Prostate gland (tissue), 2 donors: ENCODE measurements around the gene MEF2B. TPM values are rescaled to one million over a fixed set of nuclear protein-coding genes. Genes with fewer than 3 reads are reported as not detected.

Experiments used
- DNase-seq: peaks from one replicate; pipeline ENCODE4 v3.0.0-alpha.2; 2019; ENCODE audit warnings: low spot score
- H3K27ac ChIP-seq, 2 donors: fragments of 200-600 bp; sonication (generic); 2 replicates each; pipeline ENCODE4 v1.5.1; 2017 to 2019
- H3K27me3 ChIP-seq: fragments of 200-600 bp; sonication (generic); replicated peaks from 2 replicates; pipeline ENCODE4 v1.5.1; 2019; ENCODE audit not compliant: insufficient read depth
- H3K36me3 ChIP-seq, 2 donors: fragments of 200-600 bp; sonication (generic); 1 replicate in 1 of 2; 2 replicates in 1 of 2; pipeline versions ENCODE4 v1.5.1 to v1.8.1; 2017 to 2019
- H3K4me1 ChIP-seq: fragments of 200-600 bp; sonication (generic); replicated peaks from 2 replicates; pipeline ENCODE4 v1.5.1; 2019
- H3K4me3 ChIP-seq, 2 donors: fragments of 200-600 bp; sonication (generic); 2 replicates each; pipeline ENCODE4 v1.5.1; 2017 to 2019
- H3K9me3 ChIP-seq: fragments of 200-600 bp; sonication (generic); 2 replicates; pipeline ENCODE4 v1.5.1; 2017
- CTCF ChIP-seq, 4 experiments: fragments of 200-600 bp in 2 of 4; fragments of 450-650 bp in 2 of 4; sonication (generic) in 2 of 4; IDR thresholded peaks; 1 replicate in 3 of 4; 2 replicates in 1 of 4; pipeline ENCODE4 v1.5.1; 2016 to 2019; ENCODE audit warnings: antibody characterized with exemption in 4 of 4, mild to moderate bottlenecking in 2 of 4, moderate library complexity in 2 of 4
- POLR2A ChIP-seq: fragments of 450-650 bp; IDR thresholded peaks from one replicate; pipeline ENCODE4 v1.6.1; 2016; ENCODE audit warnings: antibody characterized with exemption, mild to moderate bottlenecking
- POLR2AphosphoS5 ChIP-seq: sonication (generic); formaldehyde crosslinking; IDR thresholded peaks from one replicate; pipeline ENCODE4 v1.6.1; 2017; ENCODE audit warnings: antibody characterized with exemption
- WGBS: methylation state at CpG from one replicate; pipeline ENCODE4 v1.1.5; 2018; 5-methylcytosine and 5-hydroxymethylcytosine counted together
- intact Hi-C: fragments of 100-400 bp; cut with DNase I; formaldehyde crosslinking; loops from one replicate; pipeline ENCODE4 v1.14.2; 2022
- total RNA-seq, 2 donors: library from RNA; depleted of rRNA; stranded (reverse); fragments of >200 nt; gene quantifications; one replicate each; pipeline ENCODE4 v1.1.0, GENCODE V29; 2016

The MEF2B gene
- total RNA-seq, 2 donors from 2014 or later = not detected

- intact Hi-C loops = no loop called here
- Histone ChIP-seq H3K27ac (no peak overlapping the region), H3K4me3 (no peak overlapping the region), H3K36me3 (no peaks in the 10 kb centered on the region), H3K9me3 (no peaks in the 10 kb centered on the region), H3K27me3 (no peaks in the 10 kb centered on the region), H3K4me1 (no peaks in the 10 kb centered on the region)
- DNase-seq = no peak
- TF ChIP-seq CTCF (IDR thresholded peaks at IDR 0.05) = no peak
- no peak for TF ChIP-seq POLR2A
- TF ChIP-seq POLR2AphosphoS5 = no peak
- 82% methylated on average over 3 of the region's 3 CpGs for WGBS
These were observed 2.5 kb downstream of the MEF2B start for GRCh38 chr19:19167612-19168011.

- TF ChIP-seq POLR2A (no peak), POLR2AphosphoS5 (no peak), CTCF (IDR thresholded peaks at IDR 0.05) (no peak)
- no peak for DNase-seq
- Histone ChIP-seq H3K4me3 (no peak overlapping the region), H3K27me3 (no peaks in the 10 kb centered on the region), H3K9me3 (no peaks in the 10 kb centered on the region), H3K4me1 (no peaks in the 10 kb centered on the region), H3K36me3 (no peaks in the 10 kb centered on the region), H3K27ac (no peak overlapping the region)
- intact Hi-C loops = no loop called here
- WGBS = 88% methylated on average over 1 of the region's 1 CpG
These were observed 4.7 kb downstream of the MEF2B start for GRCh38 chr19:19165396-19165795.

GRCh38 chr19:19162495-19162894, 7.6 kb downstream of the MEF2B start:
- Histone ChIP-seq H3K9me3 (no peaks in the 10 kb centered on the region), H3K36me3 (no peaks in the 10 kb centered on the region), H3K27me3 (no peaks in the 10 kb centered on the region), H3K4me1 (no peaks in the 10 kb centered on the region), H3K27ac (no peak overlapping the region), H3K4me3 (no peak overlapping the region)
- 91% methylated on average over 7 of the region's 7 CpGs for WGBS
- DNase-seq = no peak
- TF ChIP-seq POLR2A (no peak), CTCF (IDR thresholded peaks at IDR 0.05) (no peak), POLR2AphosphoS5 (no peak)
- intact Hi-C loops = no loop called here

- H3K36me3 ChIP-seq = no peaks in the 10 kb centered on the region
- no peaks in the 10 kb centered on the region for H3K4me1 ChIP-seq
- DNase-seq = no peak
- no peak overlapping the region for H3K27ac ChIP-seq
- no peaks in the 10 kb centered on the region for H3K27me3 ChIP-seq
- H3K4me3 ChIP-seq = no peak overlapping the region
- TF ChIP-seq CTCF (IDR thresholded peaks at IDR 0.05) = no peak
- TF ChIP-seq POLR2AphosphoS5 = no peak
- TF ChIP-seq POLR2A = no peak
- 67% methylated on average over 21 of the region's 26 CpGs for WGBS
- no peaks in the 10 kb centered on the region for H3K9me3 ChIP-seq
- intact Hi-C loops = no loop called here
These were observed 9.5 kb downstream of the MEF2B start for GRCh38 chr19:19160461-19161035.

DNA sequence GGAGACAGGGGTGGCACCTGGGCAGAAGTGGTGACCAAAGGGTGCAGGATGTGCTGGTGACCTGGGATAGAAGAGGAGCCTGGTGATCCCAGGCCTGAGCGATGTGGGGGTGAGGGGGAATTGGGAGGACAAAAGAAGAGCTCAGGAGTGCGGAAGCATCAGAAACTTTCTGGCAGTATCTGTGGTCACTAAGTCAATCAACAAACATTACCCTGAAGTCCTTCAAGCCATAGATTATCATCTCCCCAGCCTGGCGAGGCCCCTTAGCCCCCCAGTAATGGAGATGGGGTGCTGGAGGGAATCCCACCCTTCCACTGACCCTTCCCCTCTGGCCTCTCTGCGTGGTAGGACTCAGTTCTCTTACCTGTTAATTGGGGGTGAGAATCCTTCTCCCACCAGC, 10.5 kb downstream of the MEF2B start:
- H3K4me3 ChIP-seq = no peak overlapping the region
- intact Hi-C loops = no loop called here
- TF ChIP-seq CTCF (IDR thresholded peaks at IDR 0.05) (no peak), POLR2A (no peak), POLR2AphosphoS5 (no peak)
- H3K27ac ChIP-seq = no peak overlapping the region
- no peaks in the 10 kb centered on the region for H3K27me3 ChIP-seq
- H3K4me1 ChIP-seq = no peaks in the 10 kb centered on the region
- H3K36me3 ChIP-seq = no peaks in the 10 kb centered on the region
- H3K9me3 ChIP-seq = no peaks in the 10 kb centered on the region
- DNase-seq = no peak
- WGBS = 97% methylated on average over 4 of the region's 4 CpGs
